Head of caudate nucleus (tissue), 42 donors: ENCODE results near the gene ALDH5A1.
A peak's percentile ranks its signal among the peaks of the same experiment; 100 is the strongest.

ENCODE experiments used
- DNase-seq, 42 donors: peaks; one replicate each; pipeline versions ENCODE4 v3.0.0 to v3.0.0-alpha.2; 2020 to 2021; ENCODE audit warnings: mixed read lengths in 7 of 42
- intact Hi-C: fragments of 100-400 bp; cut with DNase I; formaldehyde crosslinking; loops from one replicate; pipeline ENCODE4 v1.15.0; 2022

Gene ALDH5A1

DNA sequence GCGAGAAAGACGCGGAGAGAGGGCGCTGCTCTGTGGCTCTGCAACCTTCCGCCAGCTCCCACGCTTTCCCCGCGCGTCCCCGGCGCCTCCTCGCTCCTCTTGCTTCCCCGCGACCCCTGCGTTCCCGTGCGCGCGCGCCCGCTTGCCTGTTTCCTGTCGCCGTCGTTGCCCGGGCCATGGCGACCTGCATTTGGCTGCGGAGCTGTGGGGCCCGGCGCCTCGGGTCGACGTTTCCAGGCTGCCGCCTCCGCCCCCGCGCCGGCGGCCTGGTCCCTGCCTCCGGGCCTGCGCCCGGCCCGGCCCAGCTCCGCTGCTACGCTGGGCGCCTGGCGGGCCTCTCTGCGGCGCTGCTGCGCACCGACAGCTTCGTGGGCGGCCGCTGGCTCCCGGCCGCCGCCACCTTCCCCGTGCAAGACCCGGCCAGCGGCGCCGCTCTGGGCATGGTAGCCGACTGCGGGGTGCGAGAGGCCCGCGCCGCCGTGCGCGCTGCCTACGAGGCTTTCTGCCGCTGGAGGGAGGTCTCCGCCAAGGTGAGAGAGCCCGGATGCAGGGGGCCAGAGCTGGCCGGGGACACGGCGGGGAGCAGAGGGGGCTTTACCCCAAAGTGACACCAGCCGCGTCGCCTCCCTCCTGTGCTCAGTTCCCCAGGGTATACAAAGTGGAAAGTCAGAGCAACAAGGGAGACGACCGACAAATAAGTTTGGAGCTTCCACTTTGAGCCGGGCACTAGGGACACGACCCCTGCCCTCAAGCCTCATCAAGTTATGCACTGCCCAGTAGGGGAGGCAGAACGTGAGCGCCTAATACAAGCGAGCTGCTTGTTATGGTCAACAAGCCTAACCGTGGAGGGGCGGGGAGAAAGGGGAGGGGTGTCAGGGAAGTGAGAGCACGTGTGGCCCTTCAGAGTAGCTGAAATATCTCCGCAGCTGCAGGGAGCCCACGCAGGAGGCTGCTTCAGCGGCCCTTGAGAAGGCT is at the start of gene ALDH5A1:
ALDH5A1 (plus strand) TSS at position 149 of the 975 bp plus-strand sequence; CDS start at position 177, 28 bp downstream.
- DNase-seq: peak; percentile 48 to 94 (median 83)
- intact Hi-C loops: no loop called here

- intact Hi-C loops: no loop called here
- no peak for DNase-seq
Measured at GRCh38 chr6:24445704-24446103, 49.1 kb upstream of the ALDH5A1 start.

- intact Hi-C loops: no loop called here
- DNase-seq: no peak
Measured at GRCh38 chr6:24446670-24447069, 48.1 kb upstream of the ALDH5A1 start.

- intact Hi-C loops: no loop called here
- no peak for DNase-seq
Measured at GRCh38 chr6:24448396-24448795, 46.4 kb upstream of the ALDH5A1 start.

DNA sequence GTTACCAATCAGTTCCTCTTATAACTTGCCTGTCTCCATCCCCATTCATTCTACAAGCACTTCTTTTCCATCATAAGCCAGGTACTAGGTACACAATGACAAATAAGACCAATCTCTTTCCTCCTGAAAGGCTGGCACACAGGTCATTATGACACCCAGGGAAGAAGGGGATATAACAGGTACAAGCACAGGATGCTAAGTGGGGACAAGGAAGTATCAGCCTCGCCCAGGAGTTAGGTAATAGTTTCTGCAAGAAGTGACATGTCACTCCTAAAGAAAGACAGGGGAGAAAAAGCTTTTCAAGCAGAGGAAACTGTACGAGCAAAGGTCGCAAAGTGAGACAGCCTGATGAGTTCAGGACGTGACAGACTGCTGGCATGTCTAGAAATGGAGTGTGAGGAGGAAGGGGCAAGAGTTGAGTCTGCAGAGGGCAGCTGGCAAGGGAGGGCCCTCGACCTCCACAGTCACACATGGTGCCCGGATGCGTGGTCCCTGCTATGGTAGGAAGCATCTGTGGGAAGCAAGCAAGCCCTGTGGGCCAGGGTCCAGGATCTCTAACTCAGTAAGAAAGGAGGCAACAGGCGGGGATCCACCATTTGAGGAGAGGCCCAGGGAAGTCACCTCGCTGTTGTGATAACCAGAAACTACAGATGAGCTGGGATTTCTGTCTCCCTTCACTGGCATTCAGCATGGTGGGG is 45.8 kb upstream of the ALDH5A1 start:
- intact Hi-C loops: no loop called here
- no peak for DNase-seq

DNA sequence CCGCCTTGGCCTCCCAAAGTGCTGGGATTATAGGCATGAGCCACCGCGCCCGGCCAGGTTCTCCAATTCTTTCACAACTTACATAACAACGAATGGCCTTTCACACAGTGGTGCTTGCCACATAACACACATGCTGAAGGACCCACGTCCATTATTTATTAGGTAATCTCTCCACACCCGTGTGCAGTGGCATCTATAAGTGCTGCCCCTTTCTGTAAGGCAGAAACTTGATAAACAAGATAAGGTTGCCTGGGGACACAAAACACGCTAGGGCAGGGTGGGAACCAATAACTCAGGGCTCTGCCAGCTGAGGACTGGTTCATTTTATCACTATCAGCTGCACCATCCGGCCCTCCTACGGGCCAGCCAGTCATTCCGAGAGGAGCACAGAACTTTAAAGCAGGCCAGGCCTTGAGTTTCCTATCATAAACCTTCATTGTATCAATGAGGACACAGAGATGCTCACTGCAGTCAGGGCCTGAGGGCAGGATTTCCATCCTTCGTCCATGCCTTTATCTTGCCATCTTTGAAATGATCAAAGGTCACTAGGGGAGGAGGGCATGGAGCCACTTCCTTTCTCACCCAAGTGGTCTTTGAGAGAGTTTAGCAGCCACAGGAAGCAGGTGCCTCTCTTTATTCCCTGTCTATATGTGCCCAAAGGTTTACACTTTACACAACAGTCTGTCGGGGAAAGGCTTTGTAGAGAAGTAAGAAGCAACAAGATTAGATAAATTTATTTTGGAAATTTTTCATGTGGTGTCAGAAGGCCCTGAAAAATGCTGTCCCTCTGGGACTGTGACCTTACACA is 43.0 kb upstream of the ALDH5A1 start:
- intact Hi-C loops: no loop called here
- no peak for DNase-seq

DNA sequence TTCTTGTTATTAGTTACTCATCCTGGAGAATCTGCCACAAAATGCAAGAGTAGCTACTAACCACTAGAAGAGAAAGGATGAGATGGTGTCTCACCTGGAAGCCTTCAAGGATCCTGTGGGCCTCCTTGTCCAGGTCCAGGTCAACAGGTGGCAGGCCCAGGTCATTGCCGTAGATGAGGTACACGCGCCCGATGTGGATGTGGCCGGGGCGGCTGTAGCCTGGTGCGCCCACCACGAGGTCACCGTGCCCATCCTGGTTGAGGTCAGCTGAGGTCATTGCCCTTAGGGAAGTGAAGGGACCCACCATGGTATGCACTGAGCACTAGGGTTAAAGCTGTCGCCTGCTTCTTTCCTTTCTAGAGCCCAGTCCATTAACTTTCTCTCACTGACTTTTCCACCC is 40.8 kb upstream of the ALDH5A1 start:
- intact Hi-C loops: no loop called here
- DNase-seq: no peak

GRCh38 chr6:24454452-24454851 is 40.3 kb upstream of the ALDH5A1 start:
- DNase-seq: peak in 2 of 42 donors; percentile 7 to 28
- intact Hi-C loops: no loop called here

DNA sequence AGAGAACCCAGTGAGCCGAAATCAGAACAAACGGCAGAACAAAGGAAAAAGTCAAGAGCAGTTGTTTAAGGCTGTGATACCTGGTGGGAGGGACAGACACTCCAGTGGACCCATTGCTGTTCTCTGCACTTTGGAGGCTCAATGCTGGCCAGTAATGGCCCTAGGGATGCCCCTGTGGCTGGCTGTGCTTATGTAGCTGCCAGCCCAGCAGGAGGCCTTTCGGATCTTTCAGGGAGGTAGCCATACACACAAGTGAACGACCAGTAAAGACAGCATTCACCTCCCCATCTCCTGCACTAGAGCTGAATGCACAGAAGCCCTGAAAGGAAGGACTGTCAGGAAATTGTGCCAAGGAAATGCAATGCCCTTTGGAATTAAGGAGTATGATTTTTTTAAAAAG is 39.7 kb upstream of the ALDH5A1 start:
- DNase-seq: no peak
- intact Hi-C loops: no loop called here

DNA sequence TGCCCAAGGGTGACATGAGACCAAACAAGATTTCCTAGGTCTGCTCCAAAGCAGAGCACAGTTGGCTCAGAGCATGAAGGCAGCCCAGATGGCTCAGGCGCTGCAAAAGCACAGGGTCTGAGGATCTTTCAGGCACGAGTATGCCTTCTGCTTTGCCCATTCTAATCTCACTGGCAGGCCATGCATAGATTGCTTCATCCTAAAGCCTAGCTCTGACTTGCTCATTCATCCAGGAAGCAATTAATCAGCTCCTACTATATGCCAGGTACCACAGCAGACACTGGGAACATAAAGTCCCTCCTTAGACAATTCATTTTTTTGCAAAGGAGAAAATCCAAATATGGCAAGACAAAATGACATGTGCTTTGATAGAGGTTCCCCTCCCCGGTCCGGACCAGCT is 36.6 kb upstream of the ALDH5A1 start:
- intact Hi-C loops: no loop called here
- no peak for DNase-seq

GRCh38 chr6:24458941-24459340 is 35.8 kb upstream of the ALDH5A1 start:
- no peak for DNase-seq
- intact Hi-C loops: no loop called here

- intact Hi-C loops: no loop called here
- no peak for DNase-seq
Measured at GRCh38 chr6:24460966-24461365, 33.8 kb upstream of the ALDH5A1 start.

DNA sequence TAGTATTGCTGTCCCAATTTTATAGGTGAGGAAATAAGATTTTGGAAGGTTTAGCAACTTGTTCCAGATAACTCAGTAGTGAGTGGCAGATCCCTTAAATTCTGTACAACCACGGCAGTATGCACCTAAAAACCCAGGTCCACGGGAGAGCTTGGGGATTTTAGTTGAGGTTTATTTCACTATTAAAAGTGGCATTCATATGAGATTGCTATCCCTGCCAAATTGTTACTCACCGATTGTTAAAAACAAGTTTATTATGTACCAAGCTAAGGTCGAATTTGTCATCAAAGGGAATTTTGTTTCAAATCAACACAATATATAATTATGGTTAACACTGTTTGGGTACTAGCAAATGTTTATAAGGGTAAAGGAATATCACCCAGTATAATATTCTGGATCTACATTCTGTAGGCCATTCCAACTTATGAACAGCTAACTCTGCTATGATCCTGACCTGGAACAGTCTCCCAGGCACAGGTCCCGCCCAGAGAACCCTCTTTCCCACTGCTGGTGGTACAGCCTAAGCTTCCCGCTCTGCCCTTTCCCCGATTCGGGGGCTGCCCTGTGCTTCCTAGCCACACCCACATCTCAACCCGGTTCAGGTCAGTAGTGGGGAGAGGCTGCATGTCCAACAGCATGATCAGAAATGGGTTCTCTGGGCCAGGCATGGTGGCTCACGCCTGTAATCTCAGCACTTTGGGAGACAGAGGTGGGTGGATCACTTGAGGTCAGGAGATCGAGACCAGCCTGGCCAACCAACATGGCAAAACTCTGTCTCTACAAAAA is 30.3 kb upstream of the ALDH5A1 start:
- intact Hi-C loops: no loop called here
- no peak for DNase-seq

- intact Hi-C loops: no loop called here
- no peak for DNase-seq
Measured at GRCh38 chr6:24469811-24470210, 25.0 kb upstream of the ALDH5A1 start.

GRCh38 chr6:24472181-24472580 is 22.6 kb upstream of the ALDH5A1 start:
- intact Hi-C loops: no loop called here
- no peak for DNase-seq

GRCh38 chr6:24476631-24477030 is 18.1 kb upstream of the ALDH5A1 start:
- no peak for DNase-seq
- intact Hi-C loops: no loop called here

GRCh38 chr6:24477070-24477469 is 17.7 kb upstream of the ALDH5A1 start:
- DNase-seq: no peak
- intact Hi-C loops: no loop called here

DNA sequence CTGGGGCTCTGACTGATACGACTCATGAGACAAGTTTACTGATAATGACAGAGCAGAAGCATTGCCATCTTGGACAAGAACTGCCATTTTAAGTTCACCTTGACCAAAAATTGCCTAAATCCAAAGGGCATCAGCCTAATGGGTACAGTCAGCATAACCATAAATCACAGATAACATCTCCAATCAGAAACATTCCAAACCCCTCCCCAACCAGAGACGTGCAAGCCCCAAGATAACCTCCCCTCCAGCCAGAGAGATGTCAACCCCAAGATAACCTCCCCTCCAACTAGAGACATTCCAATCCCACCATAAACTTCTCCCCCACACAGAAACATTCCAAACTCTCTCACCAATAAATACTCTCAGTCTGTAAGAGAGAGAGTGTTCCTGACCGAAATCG is 15.9 kb upstream of the ALDH5A1 start:
- intact Hi-C loops: no loop called here
- no peak for DNase-seq

GRCh38 chr6:24480705-24481104 is 14.1 kb upstream of the ALDH5A1 start:
- intact Hi-C loops: no loop called here
- no peak for DNase-seq
